Measurements from ENCODE around the gene RPS25.

RPS25 gene

GRCh38 chr11:119048644-119049043 lies 30.5 kb upstream of the RPS25 start:
- Histone ChIP-seq H4K20me1 (ENCODE audit: insufficient read depth, low read length) (no peaks in the 10 kb centered on the region), H3K79me2 (ENCODE audit: insufficient read depth, low read length) (no peaks in the 10 kb centered on the region), H3K9ac (ENCODE audit: low read length) (no peak overlapping the region), H2AFZ (ENCODE audit: low read length) (no peak overlapping the region), H3F3A (ENCODE audit: insufficient read depth, low read length) (no peaks in the 10 kb centered on the region), H3K9me3 (ENCODE audit: low read length) (no peaks in the 10 kb centered on the region), H3K4me2 (ENCODE audit: low read length) (no peak overlapping the region), H3K36me3 (ENCODE audit: insufficient read depth, low read length) (peaks cover 88% of the 10 kb centered on the region), H3K4me1 (ENCODE audit: insufficient read depth, low read length, severe bottlenecking) (no peaks in the 10 kb centered on the region), H3K27ac (ENCODE audit: low read depth, low read length, poor library complexity, severe bottlenecking) (no peak overlapping the region), H3K27me3 (ENCODE audit: insufficient read depth, low read length) (no peaks in the 10 kb centered on the region), H3K9me2 (ENCODE audit: low read depth, low read length) (no peaks in the 10 kb centered on the region), H3K4me3 (ENCODE audit: low read depth, low read length, poor library complexity, severe bottlenecking) (no peak overlapping the region)
- no peak for TF ChIP-seq CTCF (IDR thresholded peaks at IDR 0.05; ENCODE audit: low read length)
- no peak for TF ChIP-seq EZH2 (IDR thresholded peaks at IDR 0.05; ENCODE audit: borderline replicate concordance, low read length)

GRCh38 chr11:119047205-119047604 lies 29.1 kb upstream of the RPS25 start:
- Histone ChIP-seq H3F3A (ENCODE audit: insufficient read depth, low read length) (no peaks in the 10 kb centered on the region), H3K27me3 (ENCODE audit: insufficient read depth, low read length) (no peaks in the 10 kb centered on the region), H3K4me2 (ENCODE audit: low read length) (no peak overlapping the region), H3K9me2 (ENCODE audit: low read depth, low read length) (no peaks in the 10 kb centered on the region), H3K9ac (ENCODE audit: low read length) (no peak overlapping the region), H3K36me3 (ENCODE audit: insufficient read depth, low read length) (peaks cover 73% of the 10 kb centered on the region), H2AFZ (ENCODE audit: low read length) (no peak overlapping the region), H3K9me3 (ENCODE audit: low read length) (no peaks in the 10 kb centered on the region), H3K27ac (ENCODE audit: low read depth, low read length, poor library complexity, severe bottlenecking) (no peak overlapping the region), H3K4me3 (ENCODE audit: low read depth, low read length, poor library complexity, severe bottlenecking) (no peak overlapping the region), H3K4me1 (ENCODE audit: insufficient read depth, low read length, severe bottlenecking) (no peaks in the 10 kb centered on the region), H3K79me2 (ENCODE audit: insufficient read depth, low read length) (no peaks in the 10 kb centered on the region), H4K20me1 (ENCODE audit: insufficient read depth, low read length) (no peaks in the 10 kb centered on the region)
- TF ChIP-seq EZH2 (IDR thresholded peaks at IDR 0.05; ENCODE audit: borderline replicate concordance, low read length) (no peak), CTCF (IDR thresholded peaks at IDR 0.05; ENCODE audit: low read length) (no peak)

GRCh38 chr11:119046489-119046888 lies 28.3 kb upstream of the RPS25 start:
- Histone ChIP-seq H4K20me1 (ENCODE audit: insufficient read depth, low read length) (no peaks in the 10 kb centered on the region), H3K4me2 (ENCODE audit: low read length) (no peak overlapping the region), H2AFZ (ENCODE audit: low read length) (no peak overlapping the region), H3K27me3 (ENCODE audit: insufficient read depth, low read length) (no peaks in the 10 kb centered on the region), H3K79me2 (ENCODE audit: insufficient read depth, low read length) (no peaks in the 10 kb centered on the region), H3K36me3 (ENCODE audit: insufficient read depth, low read length) (peaks cover 66% of the 10 kb centered on the region), H3K4me1 (ENCODE audit: insufficient read depth, low read length, severe bottlenecking) (no peaks in the 10 kb centered on the region), H3K9ac (ENCODE audit: low read length) (no peak overlapping the region), H3K4me3 (ENCODE audit: low read depth, low read length, poor library complexity, severe bottlenecking) (no peak overlapping the region), H3K9me2 (ENCODE audit: low read depth, low read length) (no peaks in the 10 kb centered on the region), H3K9me3 (ENCODE audit: low read length) (no peaks in the 10 kb centered on the region), H3K27ac (ENCODE audit: low read depth, low read length, poor library complexity, severe bottlenecking) (no peak overlapping the region), H3F3A (ENCODE audit: insufficient read depth, low read length) (no peaks in the 10 kb centered on the region)
- no peak for TF ChIP-seq EZH2 (IDR thresholded peaks at IDR 0.05; ENCODE audit: borderline replicate concordance, low read length)
- no peak for TF ChIP-seq CTCF (IDR thresholded peaks at IDR 0.05; ENCODE audit: low read length)

Data from OCI-LY1 (cell line).